ENCODE data around the gene PHAX.
"Not testable (repeated sequence)": the region's sequence is repeated elsewhere in the genome, so short reads cannot be mapped to it uniquely, and the experiment has no call there.

The PHAX gene

GRCh38 chr5:126600631-126601511, at the start of gene PHAX:
Gene PHAX, plus strand, starts transcription at chr5:126600947. Its CDS starts 16 bp downstream, at chr5:126600963.
- DNase-seq, result peak; percentile 16

GRCh38 chr5:126552614-126553013, 48.1 kb upstream of the PHAX start:
- no peak for DNase-seq

- not testable (repeated sequence) for DNase-seq
These were observed 45.6 kb upstream of the PHAX start for GRCh38 chr5:126555101-126555500.

GRCh38 chr5:126561908-126562307, 38.8 kb upstream of the PHAX start:
- no peak for DNase-seq

GRCh38 chr5:126562823-126563222, 37.9 kb upstream of the PHAX start:
- no peak for DNase-seq

GRCh38 chr5:126568206-126568755, 32.5 kb upstream of the PHAX start:
- no peak for DNase-seq

- DNase-seq, result no peak
These were observed 25.1 kb upstream of the PHAX start for GRCh38 chr5:126575644-126576043.

GRCh38 chr5:126576974-126577373, 23.8 kb upstream of the PHAX start:
- no peak for DNase-seq

GRCh38 chr5:126577415-126577814, 23.3 kb upstream of the PHAX start:
- DNase-seq, result no peak

- no peak for DNase-seq
These were observed 21.0 kb upstream of the PHAX start for GRCh38 chr5:126579716-126580115.

- no peak for DNase-seq
These were observed 17.0 kb upstream of the PHAX start for GRCh38 chr5:126583761-126584160.

- DNase-seq, result no peak
These were observed 13.0 kb upstream of the PHAX start for GRCh38 chr5:126587551-126588390.

GRCh38 chr5:126589536-126590297, 11.0 kb upstream of the PHAX start:
- no peak for DNase-seq

- no peak for DNase-seq
These were observed 9.2 kb upstream of the PHAX start for GRCh38 chr5:126591549-126591948.

- peak; percentile 35 for DNase-seq
These were observed 5.8 kb upstream of the PHAX start, which contains the start of gene ALDH7A1 for GRCh38 chr5:126594748-126595485. Gene ALDH7A1, minus strand, starts transcription at chr5:126595219. Its CDS starts 21 bp downstream, at chr5:126595198.

- no peak for DNase-seq
These were observed 5.2 kb upstream of the PHAX start for GRCh38 chr5:126595486-126596083.

GRCh38 chr5:126597156-126597555, 3.6 kb upstream of the PHAX start:
- no peak for DNase-seq

- DNase-seq, result no peak
These were observed 1.2 kb upstream of the PHAX start for GRCh38 chr5:126599499-126599898.

- not testable (repeated sequence) for DNase-seq
These were observed 646 bp upstream of the PHAX start for GRCh38 chr5:126599971-126600630.

GRCh38 chr5:126603402-126603991, 2.8 kb downstream of the PHAX start:
- DNase-seq, result no peak

Data from NCI-H2107 (cell line).